PC-3 (cell line): ENCODE data around the gene RBM10.

Experiments used
- EZH2 ChIP-seq: fragments of 300-600 bp; sonication (generic); IDR thresholded peaks from one replicate; pipeline ENCODE4 v1.6.1; 2017; ENCODE audit warnings: antibody characterized with exemption, mild to moderate bottlenecking, low read length; ENCODE audit not compliant: unreplicated experiment
- EZH2phosphoT487 ChIP-seq: fragments of 300-600 bp; sonication (generic); IDR thresholded peaks from 2 replicates; pipeline ENCODE4 v1.6.1; 2018; ENCODE audit warnings: mild to moderate bottlenecking, antibody characterized with exemption, low read length, borderline replicate concordance
- TF ChIP-seq, protein P1 (sequence below): fragments of 300-600 bp; sonication (generic); conservative IDR thresholded peaks from 2 replicates; pipeline ENCODE4 v1.5.1; 2017; ENCODE audit warnings: antibody characterized with exemption, low read depth, mild to moderate bottlenecking, low read length

GRCh38 chrX:47145395-47146120, 537 bp downstream of the RBM10 start:
- TF ChIP-seq, protein P1, sequence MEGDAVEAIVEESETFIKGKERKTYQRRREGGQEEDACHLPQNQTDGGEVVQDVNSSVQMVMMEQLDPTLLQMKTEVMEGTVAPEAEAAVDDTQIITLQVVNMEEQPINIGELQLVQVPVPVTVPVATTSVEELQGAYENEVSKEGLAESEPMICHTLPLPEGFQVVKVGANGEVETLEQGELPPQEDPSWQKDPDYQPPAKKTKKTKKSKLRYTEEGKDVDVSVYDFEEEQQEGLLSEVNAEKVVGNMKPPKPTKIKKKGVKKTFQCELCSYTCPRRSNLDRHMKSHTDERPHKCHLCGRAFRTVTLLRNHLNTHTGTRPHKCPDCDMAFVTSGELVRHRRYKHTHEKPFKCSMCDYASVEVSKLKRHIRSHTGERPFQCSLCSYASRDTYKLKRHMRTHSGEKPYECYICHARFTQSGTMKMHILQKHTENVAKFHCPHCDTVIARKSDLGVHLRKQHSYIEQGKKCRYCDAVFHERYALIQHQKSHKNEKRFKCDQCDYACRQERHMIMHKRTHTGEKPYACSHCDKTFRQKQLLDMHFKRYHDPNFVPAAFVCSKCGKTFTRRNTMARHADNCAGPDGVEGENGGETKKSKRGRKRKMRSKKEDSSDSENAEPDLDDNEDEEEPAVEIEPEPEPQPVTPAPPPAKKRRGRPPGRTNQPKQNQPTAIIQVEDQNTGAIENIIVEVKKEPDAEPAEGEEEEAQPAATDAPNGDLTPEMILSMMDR, result no peak
- TF ChIP-seq EZH2, result no peak
- TF ChIP-seq EZH2phosphoT487, result no peak
